ENCODE measurements around the gene TDRD3.
"Not testable (repeated sequence)": the region's sequence is repeated elsewhere in the genome, so short reads cannot be mapped to it uniquely, and the experiment has no call there.

Gene TDRD3

GRCh38 chr13:60370343-60370742 is 26.7 kb upstream of the TDRD3 start:
- Histone ChIP-seq H3K27me3 (ENCODE audit: control insufficient read depth in 1 of 2, insufficient read depth in 2 of 2, low read length in 2 of 2) (no peaks in the 10 kb centered on the region), H3K27ac (ENCODE audit: low read depth, low read length) (no peak overlapping the region), H3K4me1 (ENCODE audit: insufficient read depth, low read length) (no peaks in the 10 kb centered on the region), H3K9me3 (ENCODE audit: low read length) (no peaks in the 10 kb centered on the region), H3K4me3 (ENCODE audit: low read depth in 1 of 2, low read length in 2 of 2) (no peak overlapping the region), H3K36me3 (ENCODE audit: insufficient read depth, low read length) (no peaks in the 10 kb centered on the region), H3K9ac (ENCODE audit: low read length) (no peak overlapping the region)

DNA sequence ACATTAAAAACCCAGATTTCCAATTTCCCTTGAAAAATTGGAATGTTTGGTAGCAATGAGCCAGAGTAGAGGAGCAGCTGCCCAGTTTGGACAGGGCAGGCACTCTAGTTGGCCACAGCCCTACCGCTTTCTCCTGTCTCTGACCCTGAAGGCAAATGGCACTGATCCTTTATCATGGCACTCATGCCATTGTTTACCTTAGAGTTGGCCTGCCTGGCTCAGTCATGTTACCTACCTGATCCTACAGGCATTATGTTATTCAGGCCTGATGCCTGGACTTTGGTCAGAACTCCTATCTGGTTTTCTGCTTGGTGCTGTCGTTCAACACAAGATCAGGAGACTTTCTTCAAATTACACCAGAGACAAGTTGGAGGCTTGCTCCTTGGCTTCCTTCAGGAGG is 24.9 kb upstream of the TDRD3 start:
- no peak overlapping the region for H3K9ac ChIP-seq (ENCODE audit: low read length)
- H3K27me3 ChIP-seq (ENCODE audit: control insufficient read depth in 1 of 2, insufficient read depth in 2 of 2, low read length in 2 of 2): no peaks in the 10 kb centered on the region
- no peak overlapping the region for H3K27ac ChIP-seq (ENCODE audit: low read depth, low read length)
- no peaks in the 10 kb centered on the region for H3K36me3 ChIP-seq (ENCODE audit: insufficient read depth, low read length)
- no peaks in the 10 kb centered on the region for H3K9me3 ChIP-seq (ENCODE audit: low read length)
- H3K4me3 ChIP-seq (ENCODE audit: low read depth in 1 of 2, low read length in 2 of 2): no peak overlapping the region
- no peaks in the 10 kb centered on the region for H3K4me1 ChIP-seq (ENCODE audit: insufficient read depth, low read length)

DNA sequence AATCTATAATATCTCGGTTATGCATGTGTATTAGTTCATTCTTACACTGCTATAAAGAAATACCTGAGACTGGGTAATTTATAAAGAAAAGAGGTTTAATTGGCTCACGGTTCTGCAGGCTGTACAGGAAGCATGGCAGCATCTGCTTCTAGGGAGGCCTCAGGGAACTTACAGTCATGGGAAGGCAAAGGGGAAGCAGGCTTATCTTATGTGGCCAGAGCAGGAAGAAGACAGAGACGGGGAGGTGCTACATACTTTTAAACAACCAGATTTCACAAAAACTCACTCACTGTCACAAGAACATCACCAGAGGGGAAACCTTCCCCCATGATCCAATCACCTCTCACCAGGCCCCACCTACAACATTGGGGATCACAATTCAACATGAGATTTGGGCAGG is 17.7 kb upstream of the TDRD3 start:
- not testable (repeated sequence) for H3K9ac ChIP-seq (ENCODE audit: low read length); H3K4me3 ChIP-seq (ENCODE audit: low read depth in 1 of 2, low read length in 2 of 2); H3K27me3 ChIP-seq (ENCODE audit: control insufficient read depth in 1 of 2, insufficient read depth in 2 of 2, low read length in 2 of 2); H3K27ac ChIP-seq (ENCODE audit: low read depth, low read length); H3K9me3 ChIP-seq (ENCODE audit: low read length); H3K36me3 ChIP-seq (ENCODE audit: insufficient read depth, low read length); H3K4me1 ChIP-seq (ENCODE audit: insufficient read depth, low read length)

GRCh38 chr13:60379837-60380565 is 17.0 kb upstream of the TDRD3 start:
- Histone ChIP-seq H3K27ac (ENCODE audit: low read depth, low read length) (no peak overlapping the region), H3K9ac (ENCODE audit: low read length) (no peak overlapping the region), H3K27me3 (ENCODE audit: control insufficient read depth in 1 of 2, insufficient read depth in 2 of 2, low read length in 2 of 2) (no peaks in the 10 kb centered on the region), H3K4me1 (ENCODE audit: insufficient read depth, low read length) (no peaks in the 10 kb centered on the region), H3K9me3 (ENCODE audit: low read length) (no peaks in the 10 kb centered on the region), H3K36me3 (ENCODE audit: insufficient read depth, low read length) (no peaks in the 10 kb centered on the region), H3K4me3 (ENCODE audit: low read depth in 1 of 2, low read length in 2 of 2) (no peak overlapping the region)

- H3K9me3 ChIP-seq (ENCODE audit: low read length): no peaks in the 10 kb centered on the region
- H3K27ac ChIP-seq (ENCODE audit: low read depth, low read length): no peak overlapping the region
- no peak overlapping the region for H3K4me3 ChIP-seq (ENCODE audit: low read depth in 1 of 2, low read length in 2 of 2)
- H3K4me1 ChIP-seq (ENCODE audit: insufficient read depth, low read length): no peaks in the 10 kb centered on the region
- H3K36me3 ChIP-seq (ENCODE audit: insufficient read depth, low read length): no peaks in the 10 kb centered on the region
- no peak overlapping the region for H3K9ac ChIP-seq (ENCODE audit: low read length)
- H3K27me3 ChIP-seq (ENCODE audit: control insufficient read depth in 1 of 2, insufficient read depth in 2 of 2, low read length in 2 of 2): no peaks in the 10 kb centered on the region
These were observed 12.1 kb upstream of the TDRD3 start for GRCh38 chr13:60384911-60385310.

DNA sequence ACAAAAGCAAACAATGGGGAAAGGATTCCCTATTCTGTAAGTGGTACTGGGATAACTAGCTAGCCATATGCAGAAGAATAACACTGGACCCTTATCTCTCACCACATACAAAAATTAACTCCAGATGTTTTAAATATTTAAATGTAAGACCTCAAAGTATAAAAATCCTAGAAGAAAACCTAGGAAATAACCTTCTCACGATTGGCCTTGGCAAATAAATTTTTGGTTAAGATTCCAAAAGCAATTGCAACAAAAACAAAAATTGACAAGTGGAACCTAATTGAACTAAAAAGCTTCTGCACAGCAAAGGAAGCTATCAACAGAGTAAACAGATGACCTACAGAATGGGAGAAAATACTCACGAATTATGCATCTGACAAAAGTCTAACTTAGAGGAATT is 10.8 kb upstream of the TDRD3 start:
- H3K4me3 ChIP-seq (ENCODE audit: low read depth in 1 of 2, low read length in 2 of 2): no peak overlapping the region
- no peak overlapping the region for H3K9ac ChIP-seq (ENCODE audit: low read length)
- no peaks in the 10 kb centered on the region for H3K9me3 ChIP-seq (ENCODE audit: low read length)
- H3K36me3 ChIP-seq (ENCODE audit: insufficient read depth, low read length): no peaks in the 10 kb centered on the region
- no peaks in the 10 kb centered on the region for H3K27me3 ChIP-seq (ENCODE audit: control insufficient read depth in 1 of 2, insufficient read depth in 2 of 2, low read length in 2 of 2)
- H3K27ac ChIP-seq (ENCODE audit: low read depth, low read length): no peak overlapping the region
- no peaks in the 10 kb centered on the region for H3K4me1 ChIP-seq (ENCODE audit: insufficient read depth, low read length)

GRCh38 chr13:60392131-60392530 is 4.9 kb upstream of the TDRD3 start:
- Histone ChIP-seq H3K27me3 (ENCODE audit: control insufficient read depth in 1 of 2, insufficient read depth in 2 of 2, low read length in 2 of 2) (no peaks in the 10 kb centered on the region), H3K27ac (ENCODE audit: low read depth, low read length) (no peak overlapping the region), H3K9ac (ENCODE audit: low read length) (no peak overlapping the region), H3K9me3 (ENCODE audit: low read length) (no peaks in the 10 kb centered on the region), H3K4me3 (ENCODE audit: low read depth in 1 of 2, low read length in 2 of 2) (no peak overlapping the region), H3K36me3 (ENCODE audit: insufficient read depth, low read length) (no peaks in the 10 kb centered on the region), H3K4me1 (ENCODE audit: insufficient read depth, low read length) (no peaks in the 10 kb centered on the region)

DNA sequence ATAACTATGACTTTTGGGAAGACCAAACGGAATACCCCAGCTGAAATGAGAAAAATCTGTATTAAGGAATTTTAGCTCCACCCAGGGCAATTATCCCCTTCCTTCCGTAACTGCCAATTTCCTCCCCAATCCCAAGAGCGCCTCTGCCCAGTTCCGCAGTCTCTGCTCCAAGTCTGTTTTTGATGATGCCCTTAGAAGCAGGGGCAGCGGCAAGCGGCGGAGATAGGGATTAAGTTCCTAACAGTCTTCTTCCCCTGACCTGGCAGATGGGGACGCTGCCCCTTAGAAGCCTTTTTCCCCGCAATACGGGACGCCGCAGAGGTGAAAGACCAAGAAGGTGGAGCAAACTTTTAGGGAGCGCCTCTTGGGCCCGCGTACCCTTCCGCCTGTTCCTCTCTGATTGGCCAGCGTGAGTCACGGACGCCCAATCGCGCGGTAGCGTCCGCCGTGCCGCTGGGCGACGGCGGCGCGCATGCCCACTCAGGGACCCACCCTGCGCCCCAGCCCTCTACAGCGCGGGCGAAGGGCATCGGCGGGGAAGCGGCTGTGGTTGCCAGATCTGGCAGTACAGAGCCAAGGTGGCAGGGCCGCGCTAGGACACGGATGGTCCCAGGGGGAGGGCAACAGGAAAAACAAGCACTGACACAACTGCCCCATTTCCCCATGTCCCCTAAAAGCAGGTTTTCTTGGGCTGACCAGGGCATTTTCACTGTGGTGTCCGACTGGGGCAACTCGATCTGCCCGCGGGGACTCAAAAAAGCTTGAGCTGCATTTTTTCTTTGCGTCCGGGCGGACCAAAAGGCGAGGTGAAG is 843 bp upstream of the TDRD3 start:
- peak overlapping the region; percentile 59 to 91 for H3K4me3 ChIP-seq (ENCODE audit: low read depth in 1 of 2, low read length in 2 of 2)
- H3K27ac ChIP-seq (ENCODE audit: low read depth, low read length): peak overlapping the region; percentile 86
- no peaks in the 10 kb centered on the region for H3K36me3 ChIP-seq (ENCODE audit: insufficient read depth, low read length)
- no peaks in the 10 kb centered on the region for H3K9me3 ChIP-seq (ENCODE audit: low read length)
- H3K27me3 ChIP-seq (ENCODE audit: control insufficient read depth in 1 of 2, insufficient read depth in 2 of 2, low read length in 2 of 2): no peaks in the 10 kb centered on the region
- H3K4me1 ChIP-seq (ENCODE audit: insufficient read depth, low read length): peaks cover 20% of the 10 kb centered on the region
- peak overlapping the region; percentile 84 for H3K9ac ChIP-seq (ENCODE audit: low read length)

DNA sequence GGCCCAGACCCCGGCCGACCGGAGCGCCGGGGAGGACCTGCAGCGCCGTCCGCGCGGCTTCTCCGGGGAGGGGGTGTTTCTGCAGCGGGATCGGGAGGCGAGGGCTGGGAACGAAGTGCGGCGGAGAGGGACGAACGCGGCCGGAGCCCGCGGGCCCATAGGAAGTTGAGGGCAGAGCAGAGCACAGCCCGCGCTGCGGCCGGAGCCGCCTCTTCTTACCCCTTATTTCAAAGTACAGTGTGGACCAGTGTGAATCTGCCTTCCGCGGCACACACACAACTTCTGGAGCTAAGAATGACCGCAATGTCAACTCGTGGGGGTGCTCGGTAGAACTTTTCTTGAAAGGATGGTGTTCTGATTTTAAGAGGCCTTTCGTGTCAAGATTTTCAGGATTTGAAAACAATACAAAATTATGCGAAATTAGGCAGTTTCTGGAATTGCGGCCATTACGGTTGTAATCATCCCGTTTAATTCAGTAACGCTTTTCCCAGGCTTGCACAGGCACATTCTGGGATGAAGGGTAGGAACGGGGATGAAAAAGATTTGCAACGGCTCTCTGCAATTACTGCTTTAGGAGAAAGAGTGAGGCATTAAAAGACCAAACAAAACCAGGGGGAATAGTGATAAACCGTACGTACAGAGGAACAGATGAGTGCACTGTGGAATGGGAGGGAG is 821 bp downstream of the TDRD3 start:
- Histone ChIP-seq H3K9me3 (ENCODE audit: low read length) (no peaks in the 10 kb centered on the region), H3K27me3 (ENCODE audit: control insufficient read depth in 1 of 2, insufficient read depth in 2 of 2, low read length in 2 of 2) (no peaks in the 10 kb centered on the region), H3K4me1 (ENCODE audit: insufficient read depth, low read length) (peaks cover 24% of the 10 kb centered on the region), H3K36me3 (ENCODE audit: insufficient read depth, low read length) (no peaks in the 10 kb centered on the region), H3K9ac (ENCODE audit: low read length) (peak overlapping the region; percentile 79), H3K27ac (ENCODE audit: low read depth, low read length) (peak overlapping the region; percentile 75), H3K4me3 (ENCODE audit: low read depth in 1 of 2, low read length in 2 of 2) (peak overlapping the region; percentile 58 to 66)

GRCh38 chr13:60398379-60398891 is 1.4 kb downstream of the TDRD3 start:
- Histone ChIP-seq H3K4me1 (ENCODE audit: insufficient read depth, low read length) (peaks cover 24% of the 10 kb centered on the region), H3K27ac (ENCODE audit: low read depth, low read length) (peak overlapping the region; percentile 75), H3K27me3 (ENCODE audit: control insufficient read depth in 1 of 2, insufficient read depth in 2 of 2, low read length in 2 of 2) (no peaks in the 10 kb centered on the region), H3K36me3 (ENCODE audit: insufficient read depth, low read length) (no peaks in the 10 kb centered on the region), H3K4me3 (ENCODE audit: low read depth in 1 of 2, low read length in 2 of 2) (peak overlapping the region; percentile 58 to 66), H3K9me3 (ENCODE audit: low read length) (no peaks in the 10 kb centered on the region), H3K9ac (ENCODE audit: low read length) (peak overlapping the region; percentile 79)

GRCh38 chr13:60398907-60399589 is 2.0 kb downstream of the TDRD3 start:
- peak overlapping the region in 1 of 2 donors; percentile 66 for H3K4me3 ChIP-seq (ENCODE audit: low read depth in 1 of 2, low read length in 2 of 2)

More at GRCh38 chr13:60398907-60399589, 2.0 kb downstream of the TDRD3 start:
- peak overlapping the region; percentile 79 for H3K9ac ChIP-seq (ENCODE audit: low read length)
- H3K27me3 ChIP-seq (ENCODE audit: control insufficient read depth in 1 of 2, insufficient read depth in 2 of 2, low read length in 2 of 2): no peaks in the 10 kb centered on the region
- H3K27ac ChIP-seq (ENCODE audit: low read depth, low read length): peak overlapping the region; percentile 75
- no peaks in the 10 kb centered on the region for H3K9me3 ChIP-seq (ENCODE audit: low read length)
- no peaks in the 10 kb centered on the region for H3K36me3 ChIP-seq (ENCODE audit: insufficient read depth, low read length)
- peaks cover 24% of the 10 kb centered on the region for H3K4me1 ChIP-seq (ENCODE audit: insufficient read depth, low read length)

Data from muscle layer of colon (tissue), 2 donors.